GM12891 (cell line): Measurements from ENCODE around the gene C15orf62.

Experiments used
- POLR2A ChIP-seq: IDR thresholded peaks from 2 replicates; pipeline ENCODE4 v1.6.1; 2011; ENCODE audit warnings: low read depth, low read length, control low read depth
- POLR2AphosphoS5 ChIP-seq: IDR thresholded peaks from 2 replicates; pipeline ENCODE4 v1.6.1; 2011; ENCODE audit warnings: low read depth, low read length, control low read depth
- SPI1 ChIP-seq: IDR thresholded peaks from 2 replicates; pipeline ENCODE4 v1.6.1; 2011; ENCODE audit warnings: low read depth, low read length, control low read depth
- TAF1 ChIP-seq: IDR thresholded peaks from 2 replicates; pipeline ENCODE4 v1.6.1; 2011; ENCODE audit warnings: low read depth, low read length, control low read depth

DNA sequence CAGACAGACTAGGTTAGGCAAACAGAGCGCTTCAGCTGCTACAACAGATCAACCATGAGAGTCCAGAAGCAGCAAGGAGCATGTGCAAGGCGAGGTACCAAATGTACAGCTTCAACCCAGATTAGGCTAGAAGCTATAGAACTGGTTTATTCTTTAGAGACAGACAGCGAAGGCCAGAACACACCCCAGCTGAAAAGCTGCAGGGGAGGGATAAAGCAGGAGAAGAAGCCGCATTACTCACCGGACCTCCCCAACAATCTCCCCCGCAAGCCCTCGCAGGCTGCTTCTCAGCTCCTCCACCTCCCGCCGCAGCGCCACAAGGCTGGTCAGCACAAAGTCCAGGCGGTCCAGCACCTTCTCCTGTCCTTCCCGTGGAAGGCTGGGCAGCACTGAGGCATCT, 18.0 kb upstream of the C15orf62 start:
- TF ChIP-seq POLR2A: no peak
- no peak for TF ChIP-seq TAF1
- TF ChIP-seq SPI1: no peak
- TF ChIP-seq POLR2AphosphoS5: no peak
